ENCODE results near the gene TBX1. TPM values are rescaled to one million over a fixed set of nuclear protein-coding genes. Genes with fewer than 3 reads are reported as not detected.

TBX1 gene
- total and polyA plus RNA-seq, 7 donors = 18.2 to 112 (median 80.8) TPM

DNA sequence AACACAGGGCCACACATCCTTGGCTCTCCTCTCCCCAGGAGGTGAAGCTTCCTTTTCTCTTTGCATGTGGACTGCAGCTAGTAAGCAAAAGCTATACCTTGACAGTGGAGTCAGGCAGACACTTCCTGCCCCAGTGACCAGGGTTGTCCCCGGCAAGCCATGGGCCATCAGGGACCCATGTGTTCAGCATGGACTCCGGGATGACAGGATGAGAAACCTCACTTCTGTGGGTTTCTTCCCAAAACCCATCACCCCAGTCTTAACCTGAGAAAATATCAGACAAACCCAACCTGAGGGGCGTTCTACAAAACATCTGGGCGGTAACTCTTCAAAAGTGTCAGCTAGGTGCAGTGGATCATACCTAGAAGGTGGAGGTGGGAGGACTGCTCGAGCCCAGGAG lies 53.9 kb downstream of the TBX1 start:
- DNase-seq (no peak), ATAC-seq (no peak)
- intact Hi-C loops (cut with DNase I) = no loop called here
- Histone ChIP-seq H3K36me3 (ENCODE audit: insufficient read depth in 1 of 2, low read depth in 1 of 2) (no peaks in the 10 kb centered on the region), H3K4me1 (peaks cover 5% of the 10 kb centered on the region), H3K27me3 (ENCODE audit: insufficient read depth in 3 of 3, low read length in 2 of 3) (no peaks in the 10 kb centered on the region), H3K4me3 (no peak overlapping the region), H3K9me3 (no peaks in the 10 kb centered on the region), H3K27ac (no peak overlapping the region)
- WGBS, 3 donors = 90 to 95% (median 93%) methylated on average over 5 of the region's 5 CpGs
- TF ChIP-seq CTCF (IDR thresholded peaks at IDR 0.05) = no peak

GRCh38 chr22:19815093-19815822 lies 54.7 kb downstream of the TBX1 start:
- no peak for TF ChIP-seq CTCF (IDR thresholded peaks at IDR 0.05)
- no peaks in the 10 kb centered on the region for H3K36me3 ChIP-seq (ENCODE audit: insufficient read depth in 1 of 2, low read depth in 1 of 2)
- no peak for DNase-seq
- intact Hi-C loops (cut with DNase I) = no loop called here
- 88% methylated on average over 18 of the region's 18 CpGs for WGBS, 3 donors
- H3K27ac ChIP-seq = no peak overlapping the region
- H3K4me3 ChIP-seq = no peak overlapping the region
- H3K9me3 ChIP-seq = no peaks in the 10 kb centered on the region
- H3K4me1 ChIP-seq = no peaks in the 10 kb centered on the region
- no peak for ATAC-seq
- H3K27me3 ChIP-seq (ENCODE audit: insufficient read depth in 3 of 3, low read length in 2 of 3) = no peaks in the 10 kb centered on the region

DNA sequence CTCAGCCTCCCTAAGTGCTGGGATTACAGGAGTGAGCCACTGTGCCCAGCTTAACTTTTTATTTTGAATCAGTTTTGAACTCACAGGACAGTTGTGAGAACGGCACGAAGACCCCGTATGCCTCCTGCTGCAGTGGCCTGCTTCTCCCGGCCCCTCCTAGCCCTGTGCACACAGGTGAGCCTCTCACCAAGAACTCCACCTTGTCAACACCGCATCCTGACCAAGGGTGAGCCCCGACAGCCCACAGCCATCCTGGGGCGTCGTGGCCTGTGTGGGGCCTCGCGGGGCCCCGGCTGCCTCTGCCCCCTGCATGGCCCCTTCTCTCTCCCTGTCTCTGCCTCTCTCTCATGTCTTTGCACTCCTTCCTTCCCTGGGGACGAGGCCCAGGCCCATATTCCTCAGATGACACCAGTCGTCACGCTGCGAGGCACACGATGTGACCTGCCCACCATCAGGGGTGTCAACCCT lies 55.3 kb downstream of the TBX1 start:
- no peak overlapping the region for H3K4me3 ChIP-seq
- no peak for TF ChIP-seq CTCF (IDR thresholded peaks at IDR 0.05)
- DNase-seq (no peak), ATAC-seq (no peak)
- H3K9me3 ChIP-seq = no peaks in the 10 kb centered on the region
- no peaks in the 10 kb centered on the region for H3K4me1 ChIP-seq
- H3K27ac ChIP-seq = no peak overlapping the region
- H3K36me3 ChIP-seq (ENCODE audit: insufficient read depth in 1 of 2, low read depth in 1 of 2) = no peaks in the 10 kb centered on the region
- no peaks in the 10 kb centered on the region for H3K27me3 ChIP-seq (ENCODE audit: insufficient read depth in 3 of 3, low read length in 2 of 3)
- intact Hi-C loops (cut with DNase I) = no loop called here
- WGBS, 3 donors = 85 to 92% (median 88%) methylated on average over 16 of the region's 16 CpGs

- 89 to 92% (median 91%) methylated on average over 14 of the region's 14 CpGs for WGBS, 3 donors
- H3K36me3 ChIP-seq (ENCODE audit: insufficient read depth in 1 of 2, low read depth in 1 of 2) = no peaks in the 10 kb centered on the region
- H3K27me3 ChIP-seq (ENCODE audit: insufficient read depth in 3 of 3, low read length in 2 of 3) = no peaks in the 10 kb centered on the region
- no peak overlapping the region for H3K27ac ChIP-seq
- DNase-seq (no peak), ATAC-seq (no peak)
- no peak overlapping the region for H3K4me3 ChIP-seq
- intact Hi-C loops (cut with DNase I) = no loop called here
- TF ChIP-seq CTCF (IDR thresholded peaks at IDR 0.05) = no peak
- no peaks in the 10 kb centered on the region for H3K9me3 ChIP-seq
- H3K4me1 ChIP-seq = no peaks in the 10 kb centered on the region
Observed at GRCh38 chr22:19816372-19817119, 56.0 kb downstream of the TBX1 start.

Other genes starting within 250 kb of the TBX1 start
- gene CLDN5, start 236.4 kb upstream of the TBX1 start, total RNA-seq = 10 to 100 TPM; 23.0 to 57.2 (median 35.5) TPM
- gene CLDN5, start 236.4 kb upstream of the TBX1 start, polyA plus RNA-seq = 100 to 1,000 TPM in 2 of 3 donors, 10 to 100 TPM in 1; 25.4 to 138 (median 103) TPM
- gene SEPTIN5, start 46.3 kb upstream of the TBX1 start, total RNA-seq = 10 to 100 TPM in 1 of 4 donors, 1 to 10 TPM in 3; 6.0 to 10.9 (median 8.3) TPM
- 1 to 10 TPM; 3.7 to 7.0 (median 4.8) TPM for gene SEPTIN5, start 46.3 kb upstream of the TBX1 start, polyA plus RNA-seq
- 1 to 10 TPM in 1 of 4 donors, not detected in 3; 1.8 TPM for gene GP1BB, start 37.2 kb upstream of the TBX1 start, total RNA-seq
- under 1 TPM; 0.14 to 0.63 (median 0.53) TPM for gene GP1BB, start 37.2 kb upstream of the TBX1 start, polyA plus RNA-seq
- gene GNB1L, start 94.1 kb downstream of the TBX1 start, total RNA-seq = 1 to 10 TPM; 1.5 to 3.4 (median 3.0) TPM
- 1 to 10 TPM; 3.3 to 7.6 (median 3.6) TPM for gene GNB1L, start 94.1 kb downstream of the TBX1 start, polyA plus RNA-seq
- gene RTL10, start 94.1 kb downstream of the TBX1 start, total RNA-seq = 1 to 10 TPM; 5.3 to 9.7 (median 8.1) TPM
- 1 to 10 TPM; 5.9 to 7.9 (median 6.3) TPM for gene RTL10, start 94.1 kb downstream of the TBX1 start, polyA plus RNA-seq
- 100 to 1,000 TPM in 2 of 4 donors, 10 to 100 TPM in 2; 63.6 to 146 (median 115) TPM for gene COMT, start 181.0 kb downstream of the TBX1 start, total RNA-seq
- gene COMT, start 181.0 kb downstream of the TBX1 start, polyA plus RNA-seq = 100 to 1,000 TPM; 100 to 142 (median 117) TPM
- gene TXNRD2, start 181.0 kb downstream of the TBX1 start, total RNA-seq = 10 to 100 TPM; 18.4 to 35.1 (median 24.5) TPM
- 10 to 100 TPM; 13.7 to 23.5 (median 16.0) TPM for gene TXNRD2, start 181.0 kb downstream of the TBX1 start, polyA plus RNA-seq